Fibroblast of lung (primary cell): ENCODE measurements around the gene BCL11A. TPM values are rescaled to one million over a fixed set of nuclear protein-coding genes. Genes with fewer than 3 reads are reported as not detected.

Source experiments
- DNase-seq, 2 donors: peaks; one replicate each; pipeline versions ENCODE4 v3.0.0 to v3.0.0-alpha.2; 2010; ENCODE audit warnings: low read depth in 2 of 2
- H2AFZ ChIP-seq: 2 replicates; pipeline ENCODE4 v1.5.1; 2012; ENCODE audit warnings: low read length, control low read depth, inconsistent platforms
- H3K27ac ChIP-seq: 2 replicates; pipeline ENCODE4 v1.5.1; 2011; ENCODE audit warnings: low read length, control low read depth; ENCODE audit not compliant: insufficient read depth
- H3K27me3 ChIP-seq: 2 replicates; pipeline ENCODE4 v1.5.1; 2011; ENCODE audit warnings: mild to moderate bottlenecking, low read length; ENCODE audit not compliant: control insufficient read depth, insufficient read depth
- H3K36me3 ChIP-seq: 2 replicates; pipeline ENCODE4 v1.5.1; 2011; ENCODE audit warnings: low read length; ENCODE audit not compliant: control insufficient read depth, insufficient read depth
- H3K4me1 ChIP-seq: 2 replicates; pipeline ENCODE4 v1.5.1; 2011; ENCODE audit warnings: low read length; ENCODE audit not compliant: control insufficient read depth, insufficient read depth; ENCODE audit errors: extremely low read depth
- H3K4me2 ChIP-seq: 2 replicates; pipeline ENCODE4 v1.5.1; 2011; ENCODE audit warnings: low read length, control low read depth; ENCODE audit not compliant: insufficient read depth; ENCODE audit errors: extremely low read depth
- H3K4me3 ChIP-seq, 4 experiments: fragments of 200-600 bp in 1 of 4; sonication (generic) in 1 of 4; replicated peaks in 1 of 4; 2 replicates each; pipeline ENCODE4 v1.5.1; 2011 to 2016; ENCODE audit warnings: low read length in 4 of 4, low read depth in 3 of 4, mild to moderate bottlenecking in 3 of 4, control low read depth in 2 of 4, inconsistent platforms in 1 of 4, mixed read lengths in 1 of 4; ENCODE audit not compliant: insufficient read depth in 1 of 4; ENCODE audit errors: control extremely low read depth in 1 of 4
- H3K79me2 ChIP-seq: 2 replicates; pipeline ENCODE4 v1.5.1; 2012; ENCODE audit warnings: mild to moderate bottlenecking, low read length, inconsistent platforms; ENCODE audit not compliant: control insufficient read depth, insufficient read depth
- H3K9ac ChIP-seq: 2 replicates; pipeline ENCODE4 v1.5.1; 2011; ENCODE audit warnings: mild to moderate bottlenecking, low read length, control low read depth; ENCODE audit not compliant: insufficient read depth
- H3K9me3 ChIP-seq: 2 replicates; pipeline ENCODE4 v1.5.1; 2012; ENCODE audit warnings: low read depth, low read length; ENCODE audit not compliant: control insufficient read depth, insufficient read depth
- H4K20me1 ChIP-seq: 2 replicates; pipeline ENCODE4 v1.5.1; 2011; ENCODE audit warnings: low read length; ENCODE audit not compliant: control insufficient read depth, insufficient read depth; ENCODE audit errors: extremely low read depth
- CTCF ChIP-seq, 2 donors: IDR thresholded peaks in 1 of 2; conservative IDR thresholded peaks in 1 of 2; 1 replicate in 1 of 2; 2 replicates in 1 of 2; pipeline ENCODE4 v1.5.1; 2011 to 2012; ENCODE audit warnings: low read length in 2 of 2, control low read depth in 1 of 2, inconsistent platforms in 1 of 2, low read depth in 1 of 2, mild to moderate bottlenecking in 1 of 2
- EZH2 ChIP-seq: IDR thresholded peaks from 2 replicates; pipeline ENCODE4 v1.5.1; 2012; ENCODE audit warnings: low read length, control low read depth, mild to moderate bottlenecking; ENCODE audit errors: missing control alignments
- polyA plus RNA-seq, 2 donors: library from polyadenylated mRNA; depleted of rRNA in 1 of 2; stranded (reverse) in 1 of 2; unstranded in 1 of 2; fragments of >200 nt; gene quantifications; 2 replicates each; pipeline ENCODE4 v1.2.1, GENCODE V29; 2011 to 2012; ENCODE audit warnings: missing spikeins in 1 of 2
- total RNA-seq: library from RNA; depleted of rRNA; stranded (reverse); fragments of >200 nt; gene quantifications from 2 replicates; pipeline ENCODE4 v1.2.1, GENCODE V29; 2014

Gene BCL11A
- total and polyA plus RNA-seq, 2 donors (not counting 1 experiment from before 2014, with no cell fraction given): 0.09 to 0.17 TPM

GRCh38 chr2:60413069-60413813, 140.2 kb downstream of the BCL11A start:
- Histone ChIP-seq H3K36me3 (no peaks in the 10 kb centered on the region), H3K79me2 (no peaks in the 10 kb centered on the region)
- TF ChIP-seq CTCF (conservative IDR thresholded peaks at IDR 0.05 in 1 of 2, IDR thresholded peaks at IDR 0.05 in 1 of 2; ENCODE audit: low read depth in 1 of 2, low read length in 2 of 2) (no peak), EZH2 (no peak)

GRCh38 chr2:60412620-60413019, 140.8 kb downstream of the BCL11A start:
- H3K79me2 ChIP-seq: no peaks in the 10 kb centered on the region
- no peak overlapping the region for H3K27ac ChIP-seq
- no peaks in the 10 kb centered on the region for H3K9me3 ChIP-seq
- H2AFZ ChIP-seq: no peak overlapping the region
- H3K4me2 ChIP-seq: no peak overlapping the region
- no peaks in the 10 kb centered on the region for H3K36me3 ChIP-seq
- H4K20me1 ChIP-seq: no peaks in the 10 kb centered on the region
- no peaks in the 10 kb centered on the region for H3K27me3 ChIP-seq
- TF ChIP-seq CTCF (conservative IDR thresholded peaks at IDR 0.05 in 1 of 2, IDR thresholded peaks at IDR 0.05 in 1 of 2; ENCODE audit: low read depth in 1 of 2, low read length in 2 of 2): no peak
- no peak for TF ChIP-seq EZH2
- no peak overlapping the region for H3K4me3 ChIP-seq
- DNase-seq: no peak
- no peaks in the 10 kb centered on the region for H3K4me1 ChIP-seq
- no peak overlapping the region for H3K9ac ChIP-seq

More at GRCh38 chr2:60413069-60413813, 140.2 kb downstream of the BCL11A start:
- Histone ChIP-seq H3K9ac (no peak overlapping the region), H3K27ac (no peak overlapping the region), H4K20me1 (no peaks in the 10 kb centered on the region), H3K4me2 (no peak overlapping the region), H3K9me3 (no peaks in the 10 kb centered on the region), H3K4me3 (no peak overlapping the region), H2AFZ (no peak overlapping the region), H3K27me3 (no peaks in the 10 kb centered on the region), H3K4me1 (no peaks in the 10 kb centered on the region)
- DNase-seq: no peak

GRCh38 chr2:60412027-60412426, 141.4 kb downstream of the BCL11A start:
- no peak for DNase-seq
- Histone ChIP-seq H3K79me2 (no peaks in the 10 kb centered on the region), H3K4me3 (no peak overlapping the region), H3K4me2 (no peak overlapping the region), H3K36me3 (no peaks in the 10 kb centered on the region), H2AFZ (no peak overlapping the region), H4K20me1 (no peaks in the 10 kb centered on the region), H3K9ac (no peak overlapping the region), H3K4me1 (no peaks in the 10 kb centered on the region), H3K27me3 (no peaks in the 10 kb centered on the region), H3K27ac (no peak overlapping the region), H3K9me3 (no peaks in the 10 kb centered on the region)
- no peak for TF ChIP-seq EZH2
- TF ChIP-seq CTCF (conservative IDR thresholded peaks at IDR 0.05 in 1 of 2, IDR thresholded peaks at IDR 0.05 in 1 of 2; ENCODE audit: low read depth in 1 of 2, low read length in 2 of 2): no peak
